HG03565 (cell line): ENCODE data around the gene TSEN34.
"Not testable (repeated sequence)": the region's sequence is repeated elsewhere in the genome, so short reads cannot be mapped to it uniquely, and the experiment has no call there.

Source experiments
- ATAC-seq: cut with Tn5 transposase; IDR thresholded peaks from one replicate; pipeline ENCODE4 v1.9.1; 2021; ENCODE audit warnings: mild to moderate bottlenecking, moderate library complexity; ENCODE audit not compliant: unreplicated experiment

TSEN34 gene

DNA sequence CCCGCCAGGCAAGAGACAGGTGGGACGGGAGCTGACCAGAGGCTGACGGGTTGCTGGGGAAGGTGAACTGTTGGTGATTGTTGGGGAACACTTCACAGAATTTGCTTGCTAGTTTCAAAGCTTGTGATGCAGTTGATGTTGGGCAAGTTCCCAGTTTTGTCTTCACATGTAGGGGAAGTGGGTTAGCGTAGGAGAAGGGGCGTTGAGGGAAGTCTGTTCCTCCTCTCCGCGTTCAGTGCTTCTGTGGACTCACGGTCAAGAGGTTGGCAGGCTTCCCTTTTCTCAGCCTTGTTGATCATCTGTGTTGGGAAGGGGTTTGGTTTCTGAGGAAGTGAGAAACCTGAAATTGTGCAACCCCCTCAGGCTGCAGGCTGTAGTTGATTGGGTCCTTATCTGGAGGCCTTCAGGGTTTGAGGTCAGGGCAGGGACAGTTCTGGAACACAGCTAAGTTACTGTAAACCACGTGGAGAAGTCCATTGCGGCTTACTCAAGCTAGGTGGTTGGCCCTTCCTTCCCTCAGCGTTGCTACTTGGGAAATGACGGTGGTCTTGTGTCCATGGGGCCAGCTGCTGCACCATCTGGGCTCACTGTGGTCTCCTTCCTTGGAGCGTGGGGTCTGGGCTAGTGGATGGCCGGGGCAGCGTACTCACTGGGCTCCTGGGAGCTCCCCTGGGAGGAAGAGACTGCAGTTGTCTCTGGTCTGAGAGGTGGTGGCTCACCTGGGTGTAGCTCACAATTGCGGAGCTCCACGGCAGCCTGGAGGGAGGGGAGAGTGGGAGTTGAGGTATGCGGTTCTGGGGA is 17.1 kb downstream of the TSEN34 start:
- ATAC-seq = peak; percentile 30

GRCh38 chr19:54208784-54209057 is 17.6 kb downstream of the TSEN34 start:
- no peak for ATAC-seq

DNA sequence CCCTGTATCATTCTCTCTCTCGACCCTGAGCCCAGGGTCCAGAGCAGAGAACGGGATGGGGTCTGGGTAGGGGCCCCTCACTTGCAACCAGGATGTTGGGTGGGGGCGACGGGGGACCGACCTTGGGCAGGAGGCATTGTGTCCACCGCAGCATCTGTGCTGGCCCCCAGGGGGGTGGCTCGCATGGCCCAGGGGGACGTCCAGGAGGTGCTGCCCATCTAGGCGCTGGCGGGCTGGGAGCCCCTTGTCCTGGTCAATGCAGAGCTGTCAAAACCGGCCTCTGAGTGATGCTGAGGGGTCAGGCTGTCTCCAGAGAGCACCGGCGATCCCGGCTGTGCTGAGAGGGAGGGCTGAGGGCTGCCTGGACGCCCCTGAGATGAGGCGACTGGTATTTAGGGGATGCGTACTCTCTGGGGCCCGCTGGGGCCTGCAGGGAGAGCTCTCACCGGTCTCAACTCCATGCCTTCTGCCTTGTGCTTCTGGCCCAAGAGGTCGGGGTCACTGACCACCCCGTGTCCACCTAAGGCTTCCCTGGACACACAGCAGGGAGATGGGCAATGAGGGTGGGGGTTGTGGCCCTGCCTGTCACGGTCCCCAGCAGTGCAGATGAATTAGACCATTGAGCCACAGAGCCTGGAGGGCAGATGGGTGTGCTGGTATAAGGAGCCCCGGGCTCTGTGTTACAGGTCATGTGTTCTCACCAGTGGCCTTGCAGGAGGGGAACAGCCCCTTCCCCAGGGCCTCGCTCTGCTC is 18.1 kb downstream of the TSEN34 start:
- ATAC-seq = no peak

DNA sequence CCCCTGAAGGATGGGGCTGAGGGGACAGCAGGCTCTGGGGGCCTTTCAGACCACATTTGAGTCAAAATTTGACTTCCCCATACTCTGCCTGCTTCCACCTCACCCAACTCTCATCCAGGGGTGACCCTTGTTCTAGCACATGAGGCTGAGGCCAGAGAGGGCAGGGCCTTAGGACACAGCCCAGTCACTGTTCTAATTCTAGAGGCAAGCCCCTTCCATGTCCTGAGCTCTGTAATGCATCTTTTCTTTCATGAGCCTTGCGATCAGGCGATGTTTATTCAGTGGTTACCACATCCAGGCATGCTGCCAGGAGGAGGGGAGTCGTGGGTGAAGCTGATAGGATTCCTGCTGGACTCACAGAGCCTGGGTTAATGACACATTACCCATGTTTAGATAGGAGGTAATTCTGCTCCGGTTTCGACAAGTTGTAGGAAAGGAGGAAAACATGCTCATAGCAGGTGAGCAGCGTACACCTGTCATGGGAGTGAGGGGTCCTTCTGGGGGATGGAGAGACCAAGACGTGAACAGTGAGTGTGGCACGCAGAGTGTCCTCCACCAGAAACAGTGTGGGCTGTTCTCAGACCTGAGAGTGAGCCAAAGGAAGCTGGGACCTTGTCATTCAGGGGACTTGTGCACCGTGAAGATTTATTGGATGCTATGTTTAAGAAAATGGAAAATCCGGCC is 18.8 kb downstream of the TSEN34 start:
- no peak for ATAC-seq

DNA sequence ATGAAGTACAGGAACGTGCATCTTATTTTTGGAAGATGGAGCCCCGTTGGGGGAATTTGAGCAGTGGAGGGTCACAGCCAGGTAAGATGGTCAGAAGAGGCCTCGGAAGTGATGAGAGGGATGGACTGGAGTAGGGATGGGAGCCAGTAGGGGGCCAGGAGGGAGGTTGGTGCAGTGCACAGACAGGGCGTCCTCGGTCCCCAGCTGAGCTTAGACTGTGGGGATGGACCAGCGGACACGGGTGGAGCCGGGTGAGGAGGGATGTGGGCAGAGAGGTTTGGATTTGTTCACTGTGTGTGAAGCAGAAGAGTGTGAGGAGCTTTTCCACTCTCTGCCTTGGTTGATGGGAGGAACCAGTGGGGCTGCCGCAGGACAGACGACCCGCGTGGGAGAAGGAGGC is 20.1 kb downstream of the TSEN34 start:
- ATAC-seq = no peak

DNA sequence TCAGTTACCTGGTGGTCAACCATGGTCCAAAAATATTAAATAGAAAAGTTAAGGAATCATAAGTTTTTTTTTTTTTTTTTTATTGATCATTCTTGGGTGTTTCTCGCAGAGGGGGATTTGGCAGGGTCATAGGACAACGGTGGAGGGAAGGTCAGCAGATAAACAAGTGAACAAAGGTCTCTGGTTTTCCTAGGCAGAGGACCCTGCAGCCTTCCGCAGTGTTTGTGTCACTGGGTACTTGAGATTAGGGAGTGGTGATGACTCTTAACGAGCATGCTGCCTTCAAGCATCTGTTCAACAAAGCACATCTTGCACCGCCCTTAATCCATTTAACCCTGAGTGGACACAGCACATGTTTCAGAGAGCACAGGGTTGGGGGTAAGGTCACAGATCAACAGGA is 23.1 kb downstream of the TSEN34 start:
- ATAC-seq = not testable (repeated sequence)

GRCh38 chr19:54214734-54215133 is 23.6 kb downstream of the TSEN34 start:
- not testable (repeated sequence) for ATAC-seq

DNA sequence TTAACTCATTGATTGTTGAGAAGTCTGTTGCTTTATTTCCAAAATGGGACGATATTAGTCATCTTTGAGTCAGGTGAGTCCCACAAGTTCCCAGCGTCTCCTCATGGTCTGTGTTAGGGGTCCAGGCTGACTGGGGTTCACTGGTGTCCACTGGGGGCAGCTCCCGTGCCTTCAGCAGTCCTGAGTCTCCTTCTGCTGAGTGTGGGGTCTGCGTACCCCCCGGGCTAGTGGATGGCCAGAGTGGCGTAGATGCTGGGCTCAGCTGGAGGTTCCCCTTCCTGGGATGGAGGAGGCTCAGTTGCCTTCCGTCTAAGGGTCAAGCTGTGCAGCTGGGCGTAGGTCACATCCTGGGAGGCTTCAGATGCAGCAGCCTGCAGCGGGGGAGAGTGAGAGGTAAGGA is 25.8 kb downstream of the TSEN34 start:
- ATAC-seq = no peak

DNA sequence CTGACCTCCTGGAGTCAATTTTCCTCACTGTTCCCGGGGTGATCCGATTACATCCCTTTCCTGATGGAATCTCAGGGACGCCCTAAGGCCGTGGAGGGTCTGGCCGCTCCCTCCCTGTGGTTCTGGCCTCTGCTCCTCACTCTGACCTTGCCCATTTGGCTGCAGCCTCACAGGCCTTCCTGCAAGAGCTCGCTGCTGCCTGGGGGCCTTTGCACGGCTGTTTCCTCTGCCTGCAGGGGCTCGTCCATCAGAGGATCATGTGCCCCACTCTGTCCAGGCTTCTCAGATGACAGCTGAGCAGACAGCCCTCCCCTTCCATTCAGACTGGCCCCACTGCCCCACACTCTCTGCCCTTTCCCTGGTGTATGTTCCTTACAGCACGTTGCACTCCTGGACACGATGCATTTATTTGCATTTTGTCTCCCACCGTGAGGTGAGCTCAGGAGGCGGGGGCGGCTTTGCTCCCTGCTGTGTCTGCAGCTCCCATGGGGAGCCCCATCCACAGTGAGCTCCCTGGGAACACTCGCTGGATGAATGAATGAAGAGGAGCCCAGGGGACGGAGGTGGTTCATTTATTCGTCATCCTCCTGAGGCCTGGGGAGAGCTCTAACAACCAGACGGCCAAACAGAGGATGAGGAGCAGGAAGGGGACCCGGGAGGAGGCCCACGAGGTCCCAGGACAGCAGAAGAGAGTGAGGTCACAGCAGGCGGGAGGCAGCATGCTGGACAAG is 26.6 kb downstream of the TSEN34 start:
- not testable (repeated sequence) for ATAC-seq

DNA sequence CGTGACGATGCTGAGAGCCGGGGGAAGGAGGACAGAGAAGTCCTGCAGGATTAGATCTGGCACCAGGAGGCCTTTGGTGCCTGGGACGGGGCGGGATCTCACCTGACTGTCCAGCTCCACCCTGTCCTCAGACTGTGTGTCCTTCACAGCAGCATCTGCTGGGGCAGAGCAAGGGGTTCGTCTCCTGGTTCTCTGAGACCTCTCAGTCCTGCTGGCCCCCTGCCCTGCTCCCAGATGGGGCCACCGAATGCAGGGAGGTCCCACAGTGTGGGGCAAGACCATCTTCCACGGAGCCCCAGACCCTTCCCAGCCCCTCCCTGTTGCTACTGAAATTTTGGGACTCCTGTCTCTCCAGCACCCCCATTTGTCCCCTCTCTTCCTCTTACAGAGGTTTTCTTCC is 27.2 kb downstream of the TSEN34 start:
- ATAC-seq = no peak

- ATAC-seq = no peak
Observed at GRCh38 chr19:54218960-54219661, 28.0 kb downstream of the TSEN34 start.

DNA sequence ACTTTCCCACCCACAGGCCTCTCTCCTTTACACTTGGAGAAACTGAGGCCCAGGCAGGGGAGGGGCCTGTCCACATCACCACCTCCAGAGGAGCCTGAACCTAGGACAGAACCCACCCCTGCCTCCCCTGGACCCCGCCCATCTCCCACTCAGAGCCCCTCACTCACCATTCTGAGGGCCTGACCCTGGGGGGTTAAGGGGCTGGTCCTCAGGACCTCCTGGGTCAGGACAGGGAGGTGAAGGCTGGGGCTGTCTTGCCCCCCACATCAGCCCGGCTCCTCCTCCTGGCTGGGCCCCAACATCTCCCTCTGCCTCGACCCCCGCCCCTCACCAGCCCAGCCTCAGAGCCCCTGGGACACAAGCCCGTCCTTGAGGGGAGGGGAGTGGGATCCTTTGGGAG is 28.6 kb downstream of the TSEN34 start:
- not testable (repeated sequence) for ATAC-seq

DNA sequence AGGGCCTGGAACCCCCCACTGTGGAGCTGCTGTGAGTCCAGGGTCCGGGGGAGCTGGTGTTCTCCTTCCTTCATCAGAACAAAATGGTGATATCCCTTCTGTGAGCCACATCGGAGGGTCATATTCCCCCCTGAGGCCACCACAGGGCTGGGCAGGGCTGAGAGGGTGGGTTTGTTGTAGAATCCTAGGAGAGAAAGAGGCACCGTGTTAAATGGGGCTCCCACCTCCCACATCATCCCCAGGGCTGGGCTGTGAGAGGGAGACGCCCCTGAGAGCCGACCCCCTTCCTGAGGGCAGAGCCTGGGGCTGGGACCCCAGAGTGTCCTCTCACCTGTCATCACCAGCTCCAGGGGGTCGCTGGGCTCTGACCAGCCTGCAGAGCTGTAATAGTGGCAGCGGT is 30.8 kb downstream of the TSEN34 start:
- ATAC-seq = not testable (repeated sequence)

GRCh38 chr19:54222474-54223276 is 31.6 kb downstream of the TSEN34 start, which contains the start of gene LILRB3:
Gene LILRB3 (minus strand): TSS chr19:54223007. CDS start chr19:54222976, 31 bp downstream.
- not testable (repeated sequence) for ATAC-seq

DNA sequence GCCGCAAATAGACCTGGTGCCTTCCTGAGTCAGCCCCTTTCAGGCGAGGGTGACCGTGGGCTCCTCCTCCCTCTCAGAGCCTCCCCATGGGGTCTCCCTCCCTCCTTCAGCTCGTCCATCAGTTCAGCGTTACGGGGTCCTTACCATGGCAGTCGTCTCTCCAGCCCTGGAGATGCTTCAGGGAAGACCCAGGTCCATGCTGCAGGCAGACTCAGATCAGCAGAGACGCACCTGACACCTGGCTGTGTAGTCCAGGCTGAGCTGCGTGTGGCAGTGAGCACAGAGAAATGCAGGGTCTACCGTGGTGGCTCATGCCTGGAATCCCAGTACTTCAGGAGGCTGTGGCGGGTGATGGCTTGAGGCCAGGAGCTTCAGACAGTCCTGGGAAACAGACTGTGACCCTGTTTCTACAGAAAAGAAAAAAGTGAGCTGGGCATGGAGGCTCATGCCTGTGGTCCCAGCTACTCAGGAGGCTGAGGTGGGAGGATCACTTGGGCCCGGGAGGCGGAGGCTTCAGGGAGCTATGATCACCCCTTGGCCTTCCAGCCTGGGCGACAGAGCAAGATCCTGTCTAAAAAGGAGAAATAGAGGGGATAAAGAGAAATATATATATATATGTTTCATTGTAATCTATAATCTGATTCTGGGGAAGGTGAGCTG is 32.3 kb downstream of the TSEN34 start:
- ATAC-seq = not testable (repeated sequence)

- not testable (repeated sequence) for ATAC-seq
Observed at GRCh38 chr19:54223937-54224281, 32.8 kb downstream of the TSEN34 start.

GRCh38 chr19:54224619-54225018 is 33.5 kb downstream of the TSEN34 start:
- not testable (repeated sequence) for ATAC-seq

- ATAC-seq = no peak
Observed at GRCh38 chr19:54229146-54229545, 38.0 kb downstream of the TSEN34 start.

GRCh38 chr19:54230031-54230430 is 38.9 kb downstream of the TSEN34 start:
- ATAC-seq = no peak
